GM13976 (cell line): Measurements from ENCODE around the gene PPARD.
"Not testable (repeated sequence)": the region's sequence is repeated elsewhere in the genome, so short reads cannot be mapped to it uniquely, and the experiment has no call there.

Experiments used
- DNase-seq: peaks from one replicate; pipeline ENCODE4 v3.0.0; 2012; ENCODE audit warnings: low spot score
- CTCF ChIP-seq: IDR thresholded peaks from 2 replicates; pipeline ENCODE4 v1.5.1; 2012; ENCODE audit warnings: borderline replicate concordance, mild to moderate bottlenecking; ENCODE audit not compliant: insufficient read depth; ENCODE audit errors: extremely low read depth, missing control alignments, control extremely low read depth
- in situ Hi-C: fragments of 300-500 bp; cut with MboI; formaldehyde crosslinking; loops from one replicate; pipeline ENCODE4 v1.12.0; 2022; ENCODE audit warnings: low sequenced_read_pairs, mixed read lengths, inconsistent platforms; ENCODE audit not compliant: unreplicated experiment

The PPARD gene

GRCh38 chr6:35305117-35305516 lies 37.2 kb upstream of the PPARD start:
- DNase-seq = no peak
- in situ Hi-C loops = no loop called here

GRCh38 chr6:35307138-35307537 lies 35.2 kb upstream of the PPARD start:
- in situ Hi-C loops, DNase-seq: not testable (repeated sequence)

More at GRCh38 chr6:35305117-35305516, 37.2 kb upstream of the PPARD start:
- TF ChIP-seq CTCF = no peak

- in situ Hi-C loops, DNase-seq: not testable (repeated sequence)
Measured at GRCh38 chr6:35308543-35308942, 33.8 kb upstream of the PPARD start.

GRCh38 chr6:35309611-35310264 lies 32.6 kb upstream of the PPARD start:
- no peak for DNase-seq
- TF ChIP-seq CTCF = no peak
- in situ Hi-C loops = no loop called here

- TF ChIP-seq CTCF = no peak
- in situ Hi-C loops = no loop called here
- no peak for DNase-seq
Measured at GRCh38 chr6:35310265-35310831, 32.0 kb upstream of the PPARD start.

GRCh38 chr6:35311390-35312075 lies 30.8 kb upstream of the PPARD start:
- TF ChIP-seq CTCF = no peak
- in situ Hi-C loops = no loop called here
- peak; percentile 57 for DNase-seq

- DNase-seq = no peak
- in situ Hi-C loops = no loop called here
- TF ChIP-seq CTCF = no peak
Measured at GRCh38 chr6:35312076-35312800, 30.1 kb upstream of the PPARD start.
